HEK293 (cell line): ENCODE data around the gene KEAP1.
"Not testable (repeated sequence)": the region's sequence is repeated elsewhere in the genome, so short reads cannot be mapped to it uniquely, and the experiment has no call there.

Experiments used
- CTCF ChIA-PET: fragments of 350-600 bp; formaldehyde crosslinking; extraction: SDS; loops from one replicate; lab custom pipeline; 2021; ENCODE audit warnings: antibody characterized with exemption; lab: Yijun Ruan, JAX
- POLR2A ChIA-PET: fragments of 300-600 bp; formaldehyde crosslinking; extraction: SDS; loops from one replicate; lab custom pipeline; 2020; ENCODE audit warnings: antibody characterized with exemption, inconsistent platforms; lab: Yijun Ruan, JAX
- H3K27ac ChIP-seq: fragments of 200-500 bp; sonication (Bioruptor generic); 2 replicates; pipeline ENCODE4 v1.5.1; 2014; ENCODE audit warnings: low read depth, low read length, control low read depth, inconsistent platforms; ENCODE audit errors: extremely low read depth
- H3K36me3 ChIP-seq, 2 experiments: fragments of 200-500 bp in 1 of 2; sonication (Bioruptor generic) in 1 of 2; 1 replicate in 1 of 2; 2 replicates in 1 of 2; pipeline ENCODE4 v1.5.1; 2014 to 2017; ENCODE audit warnings: inconsistent platforms in 2 of 2, low read length in 2 of 2; ENCODE audit not compliant: control insufficient read depth in 2 of 2, insufficient read depth in 1 of 2
- H3K4me1 ChIP-seq: fragments of 200-500 bp; sonication (Bioruptor generic); 2 replicates; pipeline ENCODE4 v1.5.1; 2014; ENCODE audit warnings: mild to moderate bottlenecking, low read length, inconsistent platforms; ENCODE audit not compliant: control insufficient read depth, insufficient read depth
- H3K4me3 ChIP-seq: 2 replicates; pipeline ENCODE4 v1.5.1; 2011; ENCODE audit warnings: low read depth, mild to moderate bottlenecking, control low read depth, low read length, moderate library complexity
- H3K9me3 ChIP-seq: fragments of 200-500 bp; sonication (Bioruptor generic); 2 replicates; pipeline ENCODE4 v1.5.1; 2014; ENCODE audit warnings: low read depth, low read length, inconsistent platforms; ENCODE audit not compliant: control insufficient read depth, insufficient read depth
- GLIS1 ChIP-seq: fragments of 450-650 bp; formaldehyde crosslinking; IDR thresholded peaks from 2 replicates; pipeline ENCODE4 v1.5.1; 2016; ENCODE audit warnings: missing biosample characterization, missing genetic modification characterization
- YY1 ChIP-seq: fragments of 450-650 bp; formaldehyde crosslinking; IDR thresholded peaks from 2 replicates; pipeline ENCODE4 v1.5.1; 2018; ENCODE audit warnings: missing biosample characterization, missing genetic modification characterization
- ZFP37 ChIP-seq: fragments of 450-650 bp; formaldehyde crosslinking; IDR thresholded peaks from 2 replicates; pipeline ENCODE4 v1.5.1; 2016; ENCODE audit warnings: missing biosample characterization, missing genetic modification characterization
- ZNF121 ChIP-seq: fragments of 450-650 bp; formaldehyde crosslinking; IDR thresholded peaks from 2 replicates; pipeline ENCODE4 v1.5.1; 2016; ENCODE audit warnings: missing biosample characterization, missing genetic modification characterization
- ZNF26 ChIP-seq: fragments of 450-650 bp; formaldehyde crosslinking; IDR thresholded peaks from 2 replicates; pipeline ENCODE4 v1.5.1; 2016; ENCODE audit warnings: missing biosample characterization, missing genetic modification characterization
- ZNF341 ChIP-seq: fragments of 450-650 bp; formaldehyde crosslinking; IDR thresholded peaks from 2 replicates; pipeline ENCODE4; 2016; ENCODE audit warnings: low read depth, missing biosample characterization, missing genetic modification characterization
- ZNF354C ChIP-seq: fragments of 450-650 bp; formaldehyde crosslinking; IDR thresholded peaks from 2 replicates; pipeline ENCODE4 v1.5.1; 2016; ENCODE audit warnings: missing biosample characterization, missing genetic modification characterization, low read depth, borderline replicate concordance
- ZNF433 ChIP-seq: fragments of 450-650 bp; formaldehyde crosslinking; IDR thresholded peaks from 2 replicates; pipeline ENCODE4 v1.5.1; 2016; ENCODE audit warnings: missing biosample characterization, missing genetic modification characterization, low read depth
- ZNF560 ChIP-seq: fragments of 450-650 bp; formaldehyde crosslinking; IDR thresholded peaks from 2 replicates; pipeline ENCODE4 v1.5.1; 2017; ENCODE audit warnings: missing biosample characterization, missing genetic modification characterization, borderline replicate concordance
- ZNF623 ChIP-seq: fragments of 450-650 bp; formaldehyde crosslinking; IDR thresholded peaks from 2 replicates; pipeline ENCODE4 v1.5.1; 2016; ENCODE audit warnings: missing biosample characterization, missing genetic modification characterization
- ZNF654 ChIP-seq: fragments of 450-650 bp; formaldehyde crosslinking; IDR thresholded peaks from 2 replicates; pipeline ENCODE4 v1.5.1; 2016; ENCODE audit warnings: low read depth, missing biosample characterization, missing genetic modification characterization
- ZNF660 ChIP-seq: fragments of 450-650 bp; IDR thresholded peaks from 2 replicates; pipeline ENCODE4 v1.5.1; 2018; ENCODE audit warnings: missing biosample characterization, mild to moderate bottlenecking, missing genetic modification characterization
- ZNF670 ChIP-seq: fragments of 450-650 bp; formaldehyde crosslinking; IDR thresholded peaks from 2 replicates; pipeline ENCODE4 v1.5.1; 2016; ENCODE audit warnings: missing biosample characterization, missing genetic modification characterization, low read depth
- ZNF704 ChIP-seq: fragments of 450-650 bp; formaldehyde crosslinking; IDR thresholded peaks from 2 replicates; pipeline ENCODE4 v1.5.1; 2016; ENCODE audit warnings: missing biosample characterization, missing genetic modification characterization
- ZSCAN16 ChIP-seq: fragments of 450-650 bp; formaldehyde crosslinking; IDR thresholded peaks from 2 replicates; pipeline ENCODE4 v1.5.1; 2016; ENCODE audit warnings: missing biosample characterization, missing genetic modification characterization
- TF ChIP-seq, protein P1 (sequence below): fragments of 450-650 bp; formaldehyde crosslinking; IDR thresholded peaks from 2 replicates; pipeline ENCODE4 v1.5.1; 2016; ENCODE audit warnings: missing biosample characterization, missing genetic modification characterization
- TF ChIP-seq, protein P2 (sequence below): fragments of 450-650 bp; formaldehyde crosslinking; IDR thresholded peaks from 2 replicates; pipeline ENCODE4 v1.5.1; 2016; ENCODE audit warnings: missing biosample characterization, missing genetic modification characterization, low read depth

Gene KEAP1

GRCh38 chr19:10551698-10552301, 48.6 kb upstream of the KEAP1 start:
- Histone ChIP-seq H3K4me3 (no peak overlapping the region), H3K9me3 (no peaks in the 10 kb centered on the region), H3K36me3 (peaks cover 24 to 87% of the 10 kb centered on the region in 2 experiments; a peak in 2 of 3 replicates), H3K4me1 (no peaks in the 10 kb centered on the region), H3K27ac (no peak overlapping the region)
- ChIA-PET POLR2A (interaction anchor here (0.6 to 2.2 kb wide), 10 partner anchors 8 to 281 kb away, joined by 3 to 14 read pairs (median 4); partner anchors contain the start of genes ATG4D, CDKN2D, ICAM1 and KRI1), CTCF (interaction anchor here (0.5 to 4.0 kb wide), 11 partner anchors 10 to 282 kb away, joined by 3 to 16 read pairs (median 4); no protein-coding TSS in a partner anchor)
- TF ChIP-seq, protein P1, sequence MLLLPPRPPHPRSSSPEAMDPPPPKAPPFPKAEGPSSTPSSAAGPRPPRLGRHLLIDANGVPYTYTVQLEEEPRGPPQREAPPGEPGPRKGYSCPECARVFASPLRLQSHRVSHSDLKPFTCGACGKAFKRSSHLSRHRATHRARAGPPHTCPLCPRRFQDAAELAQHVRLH (tag by site-specific recombination): 0 out of 2 replicates have a peak, but pooled peaks have one; percentile 21
- no peak for TF ChIP-seq ZNF660 (tag by site-specific recombination)
- TF ChIP-seq ZNF654: peak; percentile 40

- H3K36me3 ChIP-seq: peaks cover 17 to 86% of the 10 kb centered on the region in 2 experiments; a peak in 2 of 3 replicates
- H3K4me3 ChIP-seq, H3K27ac ChIP-seq, H3K9me3 ChIP-seq, H3K4me1 ChIP-seq: not testable (repeated sequence)
- ChIA-PET CTCF (interaction anchor here (0.5 to 4.0 kb wide), 6 partner anchors 9 to 281 kb away, joined by 3 to 16 read pairs (median 4); no protein-coding TSS in a partner anchor), POLR2A (interaction anchor here (2.2 kb wide), 1 partner anchor 15 kb away, joined by 5 read pairs; the partner anchor contains the start of gene KRI1)
Observed at GRCh38 chr19:10551006-10551405, 47.9 kb upstream of the KEAP1 start.

DNA sequence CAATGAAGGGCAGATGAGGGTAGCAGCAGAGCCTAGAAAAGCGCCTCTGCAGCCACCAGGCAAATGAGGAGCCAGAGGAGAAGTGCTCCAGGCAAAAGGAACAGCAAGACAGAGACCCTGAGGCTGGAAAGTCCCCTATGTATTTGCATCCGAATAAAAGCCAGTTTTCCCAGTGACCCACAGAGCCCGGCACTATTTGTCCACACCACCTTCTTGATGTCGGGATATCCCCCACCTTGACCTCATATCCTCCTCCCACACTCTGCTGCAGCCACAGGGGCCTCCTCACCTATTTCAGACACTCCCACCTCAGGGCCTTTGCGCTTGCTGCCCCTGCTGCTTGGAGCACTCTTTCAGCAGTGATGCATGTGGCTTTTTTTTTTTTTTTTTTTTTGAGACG, 47.2 kb upstream of the KEAP1 start:
- Histone ChIP-seq H3K9me3 (no peaks in the 10 kb centered on the region), H3K4me1 (no peaks in the 10 kb centered on the region), H3K4me3 (no peak overlapping the region), H3K36me3 (peaks cover 17 to 83% of the 10 kb centered on the region in 2 experiments; a peak in 2 of 3 replicates), H3K27ac (no peak overlapping the region)
- TF ChIP-seq ZNF623 (tag by site-specific recombination): peak; percentile 96
- TF ChIP-seq ZNF670 (tag by site-specific recombination): no peak
- CTCF ChIA-PET: interaction anchor here (4.0 kb wide), 1 partner anchor 9 kb away, joined by 16 read pairs; no protein-coding TSS in a partner anchor
- POLR2A ChIA-PET: no interaction called here

- Histone ChIP-seq H3K4me1 (no peaks in the 10 kb centered on the region), H3K36me3 (peaks cover 17 to 77% of the 10 kb centered on the region in 2 experiments; a peak in 2 of 3 replicates), H3K27ac (no peak overlapping the region), H3K9me3 (no peaks in the 10 kb centered on the region), H3K4me3 (no peak overlapping the region)
- POLR2A ChIA-PET: no interaction called here
- CTCF ChIA-PET: interaction anchor here (0.6 to 4.0 kb wide), 2 partner anchors 8 to 101 kb away, joined by 3 to 16 read pairs; no protein-coding TSS in a partner anchor
- no peak for TF ChIP-seq ZNF26 (tag by site-specific recombination)
- TF ChIP-seq ZNF121: peak; percentile 73
- peak; percentile 68 for TF ChIP-seq GLIS1 (tag by site-specific recombination)
- no peak for TF ChIP-seq ZNF433 (tag by site-specific recombination)
- TF ChIP-seq ZNF354C: no peak
- TF ChIP-seq ZNF341 (tag by site-specific recombination): no peak
- TF ChIP-seq ZSCAN16 (tag by site-specific recombination): no peak
- TF ChIP-seq YY1 (tag by site-specific recombination): no peak
- TF ChIP-seq ZNF704: no peak
- TF ChIP-seq, protein P2, sequence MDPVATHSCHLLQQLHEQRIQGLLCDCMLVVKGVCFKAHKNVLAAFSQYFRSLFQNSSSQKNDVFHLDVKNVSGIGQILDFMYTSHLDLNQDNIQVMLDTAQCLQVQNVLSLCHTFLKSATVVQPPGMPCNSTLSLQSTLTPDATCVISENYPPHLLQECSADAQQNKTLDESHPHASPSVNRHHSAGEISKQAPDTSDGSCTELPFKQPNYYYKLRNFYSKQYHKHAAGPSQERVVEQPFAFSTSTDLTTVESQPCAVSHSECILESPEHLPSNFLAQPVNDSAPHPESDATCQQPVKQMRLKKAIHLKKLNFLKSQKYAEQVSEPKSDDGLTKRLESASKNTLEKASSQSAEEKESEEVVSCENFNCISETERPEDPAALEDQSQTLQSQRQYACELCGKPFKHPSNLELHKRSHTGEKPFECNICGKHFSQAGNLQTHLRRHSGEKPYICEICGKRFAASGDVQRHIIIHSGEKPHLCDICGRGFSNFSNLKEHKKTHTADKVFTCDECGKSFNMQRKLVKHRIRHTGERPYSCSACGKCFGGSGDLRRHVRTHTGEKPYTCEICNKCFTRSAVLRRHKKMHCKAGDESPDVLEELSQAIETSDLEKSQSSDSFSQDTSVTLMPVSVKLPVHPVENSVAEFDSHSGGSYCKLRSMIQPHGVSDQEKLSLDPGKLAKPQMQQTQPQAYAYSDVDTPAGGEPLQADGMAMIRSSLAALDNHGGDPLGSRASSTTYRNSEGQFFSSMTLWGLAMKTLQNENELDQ (tag by site-specific recombination): no peak
- TF ChIP-seq ZFP37 (tag by site-specific recombination): no peak
- no peak for TF ChIP-seq ZNF560 (tag by site-specific recombination)
Observed at GRCh38 chr19:10549733-10550132, 46.6 kb upstream of the KEAP1 start.
